GM12878 (cell line): ENCODE results near the gene MACROD2. TPM values are rescaled to one million over a fixed set of nuclear protein-coding genes. Genes with fewer than 3 reads are reported as not detected.

Source experiments
- ATAC-seq: fragments of 200-7000 bp; cut with Tn5 transposase; 3 replicates; pipeline ENCODE4 v1.9.1; 2020; ENCODE audit warnings: mild to moderate bottlenecking, moderate library complexity
- BruUV-seq: library from RNA; stranded (reverse); fragments of 400-500 nt; replicated peaks from 2 replicates; lab custom pipeline; 2021; lab: Mats Ljungman, UMichigan
- CTCF ChIA-PET: fragments of 300-600 bp; sonication (Branson Sonifier 250); formaldehyde crosslinking; extraction: SDS; loops from one replicate; lab custom pipeline; 2021; ENCODE audit warnings: inconsistent platforms; lab: Yijun Ruan, JAX
- POLR2A ChIA-PET: fragments of 350-600 bp; formaldehyde crosslinking; extraction: SDS; loops from one replicate; lab custom pipeline; 2021; ENCODE audit warnings: inconsistent platforms; lab: Charles Lee
- RAD21 ChIA-PET: fragments of 300-600 bp; sonication (Branson Sonifier 250); formaldehyde crosslinking; loops from one replicate; lab custom pipeline; 2023; ENCODE audit warnings: antibody characterized with exemption; ENCODE audit not compliant: unreplicated experiment; lab: Charles Lee
- SMC1A ChIA-PET: fragments of 300-600 bp; sonication (Branson Sonifier 250); formaldehyde crosslinking; loops from one replicate; lab custom pipeline; 2023; ENCODE audit not compliant: unreplicated experiment, uncharacterized antibody; lab: Charles Lee
- DNase-seq: peaks from one replicate; pipeline ENCODE4 v3.0.0-alpha.2; 2011; ENCODE audit warnings: low read depth, low spot score
- FAIRE-seq: peaks from 3 replicates; lab custom pipeline; 2011; peaks lifted over from hg19 to GRCh38; lab: Jason Lieb, UNC
- H2AFZ ChIP-seq: 2 replicates; pipeline ENCODE4 v1.6.0; 2011; ENCODE audit warnings: low read depth, low read length, control low read depth; ENCODE audit not compliant: control insufficient read depth
- H3K27ac ChIP-seq: 2 replicates; pipeline ENCODE4 v1.5.1; 2011; ENCODE audit warnings: control low read depth; ENCODE audit not compliant: control insufficient read depth, insufficient read depth
- H3K27me3 ChIP-seq, 2 experiments: replicated peaks in 1 of 2; 2 replicates each; pipeline versions ENCODE4 v1.6.0 to v1.6.1; 2011; ENCODE audit warnings: low read length in 1 of 2; ENCODE audit not compliant: control insufficient read depth in 2 of 2, insufficient read depth in 2 of 2
- H3K36me3 ChIP-seq, 2 experiments: 2 replicates each; pipeline ENCODE4 v1.5.1; 2011; ENCODE audit warnings: low read length in 1 of 2; ENCODE audit not compliant: control insufficient read depth in 2 of 2, insufficient read depth in 2 of 2
- H3K4me1 ChIP-seq: 2 replicates; pipeline ENCODE4 v1.6.1; 2011; ENCODE audit warnings: mild to moderate bottlenecking, low read length, moderate library complexity, mixed read lengths; ENCODE audit not compliant: control insufficient read depth, insufficient read depth
- H3K4me2 ChIP-seq: 2 replicates; pipeline ENCODE4 v1.6.0; 2011; ENCODE audit warnings: control low read depth; ENCODE audit not compliant: control insufficient read depth, insufficient read depth
- H3K4me3 ChIP-seq: fragments of 200-600 bp; sonication (generic); 2 replicates; pipeline ENCODE4 v1.5.1; 2016
- H3K79me2 ChIP-seq: 2 replicates; pipeline ENCODE4 v1.6.0; 2011; ENCODE audit warnings: low read length; ENCODE audit not compliant: control insufficient read depth, insufficient read depth
- H3K9ac ChIP-seq: 2 replicates; pipeline ENCODE4 v1.8.0; 2011; ENCODE audit warnings: low read length, control low read depth, mixed read lengths; ENCODE audit not compliant: control insufficient read depth, insufficient read depth
- H3K9me3 ChIP-seq: replicated peaks from 3 replicates; pipeline ENCODE4 v1.5.1; 2011; ENCODE audit warnings: mild to moderate bottlenecking, low read length; ENCODE audit not compliant: control insufficient read depth, insufficient read depth
- H4K20me1 ChIP-seq: 2 replicates; pipeline ENCODE4 v1.6.0; 2011; ENCODE audit not compliant: control insufficient read depth, insufficient read depth
- ASH2L ChIP-seq: fragments of 300-600, 200-600 bp; sonication (generic); IDR thresholded peaks from 2 replicates; pipeline ENCODE4 v1.6.1; 2017; ENCODE audit warnings: low read depth, mild to moderate bottlenecking, borderline replicate concordance
- E2F4 ChIP-seq: IDR thresholded peaks from 2 replicates; pipeline ENCODE4 v1.6.1; 2012; ENCODE audit warnings: low read depth, low read length, improper control_type of control experiment
- IRF3 ChIP-seq: fragments of 450-650 bp; IDR thresholded peaks from 2 replicates; pipeline ENCODE4 v1.6.1; 2014; ENCODE audit warnings: mild to moderate bottlenecking
- IRF4 ChIP-seq: IDR thresholded peaks from 2 replicates; pipeline ENCODE4 v1.6.1; 2011; ENCODE audit warnings: low read depth, low read length
- KAT2A ChIP-seq: conservative IDR thresholded peaks from 2 replicates; pipeline ENCODE4 v1.6.1; 2011; ENCODE audit warnings: low read depth, low read length; ENCODE audit not compliant: control insufficient read depth
- MEF2B ChIP-seq: fragments of 450-650 bp; IDR thresholded peaks from 2 replicates; pipeline ENCODE4 v1.6.1; 2018; ENCODE audit warnings: mild to moderate bottlenecking, moderate library complexity; ENCODE audit not compliant: partially characterized antibody, poor library complexity, severe bottlenecking
- NR2C1 ChIP-seq: fragments of 450-650 bp; IDR thresholded peaks from 2 replicates; pipeline ENCODE4 v1.6.1; 2017; ENCODE audit warnings: antibody characterized with exemption, mild to moderate bottlenecking, moderate library complexity
- RUNX3 ChIP-seq: IDR thresholded peaks from 2 replicates; pipeline ENCODE4 v1.6.1; 2012; ENCODE audit warnings: low read length, inconsistent platforms
- SIN3A ChIP-seq: IDR thresholded peaks from 2 replicates; pipeline ENCODE4 v1.6.1; 2012; ENCODE audit warnings: low read depth, low read length, improper control_type of control experiment
- SKIL ChIP-seq: fragments of 450-650 bp; IDR thresholded peaks from 2 replicates; pipeline ENCODE4 v1.6.1; 2017; ENCODE audit warnings: mild to moderate bottlenecking, low read depth, inconsistent platforms; ENCODE audit not compliant: poor library complexity, severe bottlenecking
- SREBF1 ChIP-seq: IDR thresholded peaks from 2 replicates; pipeline ENCODE4 v1.6.1; 2012; ENCODE audit warnings: mild to moderate bottlenecking, low read length
- USF2 ChIP-seq: IDR thresholded peaks from 2 replicates; pipeline ENCODE4 v1.6.1; 2011; ENCODE audit warnings: low read depth, low read length, improper control_type of control experiment, borderline replicate concordance
- ZZZ3 ChIP-seq: IDR thresholded peaks from 2 replicates; pipeline ENCODE4 v1.6.1; 2011; ENCODE audit warnings: low read depth; ENCODE audit not compliant: control insufficient read depth, insufficient read length
- WGBS: methylation state at CpG from one replicate; pipeline ENCODE4 v1.1.6; 2016; ENCODE audit warnings: low lambda C conversion rate; ENCODE audit not compliant: insufficient replicate concordance, insufficient coverage; ENCODE audit errors: missing lambda C conversion rate; 5-methylcytosine and 5-hydroxymethylcytosine counted together
- in situ Hi-C: fragments of 300-500 bp; cut with MboI; formaldehyde crosslinking; loops from 9 replicates; pipeline ENCODE4 v1.14.3; 2018; ENCODE audit warnings: mixed read lengths
- intact Hi-C: fragments of 100-400 bp; cut with micrococcal nuclease; formaldehyde crosslinking; loops from one replicate; pipeline ENCODE4 v1.14.2; 2022; ENCODE audit not compliant: unreplicated experiment
- polyA plus RNA-seq, 11 experiments: library from polyadenylated mRNA; depleted of rRNA in 4 of 11; unstranded in 6 of 11; stranded (reverse) in 5 of 11; fragments of >200 nt; fragmentation: Nextera tagmentation in 4 of 11; fragmentation: Illumina TruSeq in 1 of 11; extraction: Ambion mirVana in 4 of 11; extraction: Trizol in 1 of 11; gene quantifications; 1 replicate in 1 of 11; 2 replicates in 10 of 11; pipeline versions ENCODE4 v1.2.1 to v1.2.3, GENCODE V29; 2011 to 2016; ENCODE audit warnings: inconsistent platforms in 2 of 11, missing spikeins in 2 of 11, low read depth in 1 of 11
- total RNA-seq, 4 experiments: library from RNA; depleted of rRNA in 3 of 4; stranded (reverse); fragments of >200 nt in 3 of 4; fragmentation: Illumina TruSeq in 1 of 4; extraction: Trizol in 1 of 4; gene quantifications; 2 replicates each; pipeline versions ENCODE4 v1.2.1 to v1.2.3, GENCODE V29; 2013 to 2021

MACROD2 gene
- total and polyA plus RNA-seq, 10 of the 15 experiments (the other 5 are each of a cell fraction or from before 2014, with no cell fraction given): 1.1 to 21.5 (median 2.2) TPM

- H3K4me3 ChIP-seq: no peak overlapping the region
- ATAC-seq (no peak), FAIRE-seq (no peak), DNase-seq (no peak)
- POLR2A ChIA-PET: no interaction called here
- CTCF ChIA-PET: no interaction called here
- in situ Hi-C loops (no loop called here), intact Hi-C loops (no loop called here)
- no TSS peak for BruUV-seq
- TF ChIP-seq MEF2B (no peak), IRF3 (no peak), SKIL (no peak), NR2C1 (no peak)
- no peaks in the 10 kb centered on the region; the same call in 2 of the 3 replicates for H3K9me3 ChIP-seq
- RAD21 ChIA-PET: interaction anchor here (0.7 kb wide), 1 partner anchor 268 kb away, joined by 3 read pairs; no protein-coding TSS in a partner anchor
- H3K36me3 ChIP-seq: no peaks in the 10 kb centered on the region
- no peaks in the 10 kb centered on the region for H4K20me1 ChIP-seq
- H2AFZ ChIP-seq: no peak overlapping the region
- H3K27ac ChIP-seq: no peak overlapping the region
- H3K79me2 ChIP-seq: no peaks in the 10 kb centered on the region
- H3K27me3 ChIP-seq: no peaks in the 10 kb centered on the region
- no peak overlapping the region for H3K4me2 ChIP-seq
- SMC1A ChIA-PET: no interaction called here
- no peaks in the 10 kb centered on the region for H3K4me1 ChIP-seq
- no peak overlapping the region for H3K9ac ChIP-seq
Measured at GRCh38 chr20:15863735-15864134, 1868.4 kb downstream of the MACROD2 start.

GRCh38 chr20:15865553-15865952 is 1870.2 kb downstream of the MACROD2 start:
- no peak for ATAC-seq
- Histone ChIP-seq H4K20me1 (no peaks in the 10 kb centered on the region), H3K4me2 (no peak overlapping the region), H2AFZ (no peak overlapping the region), H3K4me1 (no peaks in the 10 kb centered on the region), H3K79me2 (no peaks in the 10 kb centered on the region), H3K9ac (no peak overlapping the region), H3K27me3 (no peaks in the 10 kb centered on the region), H3K36me3 (no peaks in the 10 kb centered on the region), H3K27ac (no peak overlapping the region), H3K4me3 (no peak overlapping the region), H3K9me3 (no peaks in the 10 kb centered on the region; the same call in 2 of the 3 replicates)
- RAD21 ChIA-PET: no interaction called here
- SMC1A ChIA-PET: no interaction called here
- no peak for FAIRE-seq
- POLR2A ChIA-PET: no interaction called here
- no peak for DNase-seq
- CTCF ChIA-PET: no interaction called here
- 0% methylated on average over 2 of the region's 2 CpGs for WGBS
- BruUV-seq: no TSS peak
- intact Hi-C loops: no loop called here
- in situ Hi-C loops: no loop called here
- no peak for TF ChIP-seq SREBF1
- no peak for TF ChIP-seq E2F4
- TF ChIP-seq KAT2A: no peak
- no peak for TF ChIP-seq ASH2L
- no peak for TF ChIP-seq IRF4
- no peak for TF ChIP-seq SIN3A
- no peak for TF ChIP-seq ZZZ3
- TF ChIP-seq RUNX3: no peak
- TF ChIP-seq USF2: no peak
